ENCODE data around the gene TCEAL7. TPM values are rescaled to one million over a fixed set of nuclear protein-coding genes. Genes with fewer than 3 reads are reported as not detected.

The TCEAL7 gene
- total and polyA plus RNA-seq, 2 of the 13 experiments (the other 11 are each of a cell fraction or from before 2014, with no cell fraction given) = not detected

DNA sequence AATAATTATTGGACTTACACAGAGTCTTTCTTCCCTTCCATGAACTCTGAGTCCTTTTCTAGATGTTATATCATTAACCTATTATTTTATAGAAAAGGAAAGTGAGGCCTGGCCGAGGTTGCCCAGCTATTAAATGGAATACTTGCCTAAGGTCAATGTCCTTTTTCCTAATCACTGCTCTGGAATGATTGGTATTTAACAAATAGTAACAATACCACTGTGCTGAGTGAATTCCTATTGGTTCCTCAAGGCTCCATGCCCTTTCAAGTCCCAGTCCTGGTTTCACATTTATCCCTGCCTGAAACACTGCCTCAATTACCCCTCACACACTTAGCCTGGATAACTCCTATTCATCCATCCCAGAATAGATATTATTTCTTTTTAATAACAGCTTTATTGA is 32.4 kb downstream of the TCEAL7 start (continued):
- TF ChIP-seq, protein P1, sequence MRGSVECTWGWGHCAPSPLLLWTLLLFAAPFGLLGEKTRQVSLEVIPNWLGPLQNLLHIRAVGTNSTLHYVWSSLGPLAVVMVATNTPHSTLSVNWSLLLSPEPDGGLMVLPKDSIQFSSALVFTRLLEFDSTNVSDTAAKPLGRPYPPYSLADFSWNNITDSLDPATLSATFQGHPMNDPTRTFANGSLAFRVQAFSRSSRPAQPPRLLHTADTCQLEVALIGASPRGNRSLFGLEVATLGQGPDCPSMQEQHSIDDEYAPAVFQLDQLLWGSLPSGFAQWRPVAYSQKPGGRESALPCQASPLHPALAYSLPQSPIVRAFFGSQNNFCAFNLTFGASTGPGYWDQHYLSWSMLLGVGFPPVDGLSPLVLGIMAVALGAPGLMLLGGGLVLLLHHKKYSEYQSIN (CRISPR knock-in tag; IDR thresholded peaks at IDR 0.05; ENCODE audit: borderline replicate concordance) = no peak

DNA sequence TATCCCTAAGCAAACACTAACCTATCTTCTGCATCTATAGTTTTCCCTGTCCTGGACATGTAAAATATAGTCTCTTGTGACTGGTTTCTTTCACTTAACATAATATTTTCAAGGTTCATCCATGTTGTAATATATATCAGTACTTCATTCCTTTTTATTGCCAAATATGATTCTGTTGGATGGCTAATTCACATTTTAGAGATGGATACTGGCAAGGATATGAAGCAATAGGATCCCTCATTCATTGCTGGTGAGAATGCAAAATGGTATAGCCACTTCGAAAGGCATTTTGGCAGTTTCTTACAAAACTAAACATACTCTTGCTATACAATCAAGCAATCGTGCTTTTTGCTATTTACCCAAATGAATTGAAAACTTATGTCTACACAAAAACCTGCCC is 33.0 kb downstream of the TCEAL7 start:
- Histone ChIP-seq H3K27me3 (ENCODE audit: control insufficient read depth in 1 of 2, insufficient read depth in 2 of 2, low read length in 2 of 2) (no peaks in the 10 kb centered on the region), H2AFZ (ENCODE audit: low read length) (no peak overlapping the region), H3K79me2 (ENCODE audit: insufficient read depth, low read length) (no peaks in the 10 kb centered on the region), H3K4me3 (replicated peaks in 1 of 3; ENCODE audit: insufficient read depth in 1 of 3, low read depth in 2 of 3, low read length in 3 of 3) (no peak overlapping the region), H3K36me3 (replicated peaks in 1 of 2; ENCODE audit: control insufficient read depth in 1 of 2, insufficient read depth in 2 of 2, low read length in 2 of 2) (no peaks in the 10 kb centered on the region), H4K20me1 (ENCODE audit: insufficient read depth, low read length) (no peaks in the 10 kb centered on the region), H3K27ac (ENCODE audit: extremely low read length, insufficient read depth, low read length) (no peak overlapping the region), H3K9ac (ENCODE audit: insufficient read depth, low read depth, low read length) (no peak overlapping the region), H3K4me1 (ENCODE audit: insufficient read depth, low read length) (peaks cover 26% of the 10 kb centered on the region), H3K4me2 (ENCODE audit: low read depth, low read length) (no peak overlapping the region), H3K9me3 (ENCODE audit: low read length) (no peaks in the 10 kb centered on the region)
- ATAC-seq (no peak), FAIRE-seq (no peak), DNase-seq (ENCODE audit: low spot score) (no peak)
- in situ Hi-C loops (cut with HindIII; ENCODE audit: extremely low pct_ligation_motif_present, low pct_unique_long_range_greater_than_20kb) = no loop called here
- intact Hi-C loops (cut with micrococcal nuclease; ENCODE audit: unreplicated experiment) = no loop called here
- CTCF ChIA-PET (ENCODE audit: low intra/inter-chr PET ratio, low total read pairs) = no interaction called here
- WGBS (ENCODE audit: low lambda C conversion rate) = 89% methylated on average over 2 of the region's 2 CpGs
- BruUV-seq (replicated peaks) = no TSS peak
- TF ChIP-seq ZNF446 (CRISPR knock-in tag; IDR thresholded peaks at IDR 0.05) = no peak
- TF ChIP-seq, protein P2, sequence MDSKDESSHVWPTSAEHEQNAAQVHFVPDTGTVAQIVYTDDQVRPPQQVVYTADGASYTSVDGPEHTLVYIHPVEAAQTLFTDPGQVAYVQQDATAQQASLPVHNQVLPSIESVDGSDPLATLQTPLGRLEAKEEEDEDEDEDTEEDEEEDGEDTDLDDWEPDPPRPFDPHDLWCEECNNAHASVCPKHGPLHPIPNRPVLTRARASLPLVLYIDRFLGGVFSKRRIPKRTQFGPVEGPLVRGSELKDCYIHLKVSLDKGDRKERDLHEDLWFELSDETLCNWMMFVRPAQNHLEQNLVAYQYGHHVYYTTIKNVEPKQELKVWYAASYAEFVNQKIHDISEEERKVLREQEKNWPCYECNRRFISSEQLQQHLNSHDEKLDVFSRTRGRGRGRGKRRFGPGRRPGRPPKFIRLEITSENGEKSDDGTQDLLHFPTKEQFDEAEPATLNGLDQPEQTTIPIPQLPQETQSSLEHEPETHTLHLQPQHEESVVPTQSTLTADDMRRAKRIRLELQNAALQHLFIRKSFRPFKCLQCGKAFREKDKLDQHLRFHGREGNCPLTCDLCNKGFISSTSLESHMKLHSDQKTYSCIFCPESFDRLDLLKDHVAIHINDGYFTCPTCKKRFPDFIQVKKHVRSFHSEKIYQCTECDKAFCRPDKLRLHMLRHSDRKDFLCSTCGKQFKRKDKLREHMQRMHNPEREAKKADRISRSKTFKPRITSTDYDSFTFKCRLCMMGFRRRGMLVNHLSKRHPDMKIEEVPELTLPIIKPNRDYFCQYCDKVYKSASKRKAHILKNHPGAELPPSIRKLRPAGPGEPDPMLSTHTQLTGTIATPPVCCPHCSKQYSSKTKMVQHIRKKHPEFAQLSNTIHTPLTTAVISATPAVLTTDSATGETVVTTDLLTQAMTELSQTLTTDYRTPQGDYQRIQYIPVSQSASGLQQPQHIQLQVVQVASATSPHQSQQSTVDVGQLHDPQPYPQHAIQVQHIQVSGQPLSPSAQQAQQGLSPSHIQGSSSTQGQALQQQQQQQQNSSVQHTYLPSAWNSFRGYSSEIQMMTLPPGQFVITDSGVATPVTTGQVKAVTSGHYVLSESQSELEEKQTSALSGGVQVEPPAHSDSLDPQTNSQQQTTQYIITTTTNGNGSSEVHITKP (CRISPR knock-in tag; IDR thresholded peaks at IDR 0.05; ENCODE audit: low read depth) = no peak
- POLR2A ChIA-PET = interaction anchor here (1.6 kb wide), 1 partner anchor 13 kb away, joined by 6 read pairs; the partner anchor contains the start of gene BEX3

All from HepG2 (cell line).